Parathyroid adenoma (tissue), 2 donors: ENCODE measurements around the gene SUCLA2.

ENCODE experiments used
- H2AFZ ChIP-seq: fragments of 300-600 bp; sonication (generic); one replicate; pipeline ENCODE4 v1.7.0; 2017; ENCODE audit warnings: antibody characterized with exemption, mild to moderate bottlenecking
- H3K27ac ChIP-seq: fragments of 300-600 bp; sonication (generic); one replicate; pipeline ENCODE4 v1.7.0; 2017
- H3K27me3 ChIP-seq: fragments of 300-600 bp; sonication (generic); one replicate; pipeline ENCODE4 v1.7.0; 2017; ENCODE audit warnings: low read length; ENCODE audit not compliant: control insufficient read depth, insufficient read depth
- H3K36me3 ChIP-seq: fragments of 300-600 bp; sonication (generic); one replicate; pipeline ENCODE4 v1.7.0; 2017; ENCODE audit warnings: low read length; ENCODE audit not compliant: control insufficient read depth, insufficient read depth
- H3K4me1 ChIP-seq: fragments of 300-600 bp; sonication (generic); one replicate; pipeline ENCODE4 v1.7.0; 2017; ENCODE audit warnings: control low read depth
- H3K4me2 ChIP-seq: fragments of 300-600 bp; sonication (generic); one replicate; pipeline ENCODE4 v1.7.0; 2017; ENCODE audit warnings: low read length
- H3K4me3 ChIP-seq: fragments of 300-600 bp; sonication (generic); one replicate; pipeline ENCODE4 v1.7.0; 2017; ENCODE audit warnings: low read depth, low read length
- H3K79me2 ChIP-seq: fragments of 300-600 bp; sonication (generic); one replicate; pipeline ENCODE4 v1.7.0; 2017; ENCODE audit warnings: control low read depth
- H3K9ac ChIP-seq: fragments of 300-600 bp; sonication (generic); one replicate; pipeline ENCODE4 v1.7.0; 2017; ENCODE audit warnings: mild to moderate bottlenecking
- H3K9me3 ChIP-seq: fragments of 300-600 bp; sonication (generic); one replicate; pipeline ENCODE4 v1.7.0; 2017; ENCODE audit warnings: low read length; ENCODE audit not compliant: control insufficient read depth
- CTCF ChIP-seq: fragments of 300-600 bp; sonication (generic); IDR thresholded peaks from one replicate; pipeline ENCODE4 v1.7.0; 2017; ENCODE audit warnings: antibody characterized with exemption, mild to moderate bottlenecking
- donor health status: primary hyperparathyroidism.

SUCLA2 gene

GRCh38 chr13:48040896-48041295, 39.8 kb upstream of the SUCLA2 start:
- no peak for TF ChIP-seq CTCF
- Histone ChIP-seq H3K36me3 (no peaks in the 10 kb centered on the region), H2AFZ (no peak overlapping the region), H3K9me3 (no peaks in the 10 kb centered on the region), H3K27me3 (no peaks in the 10 kb centered on the region), H3K4me2 (no peak overlapping the region), H3K4me3 (no peak overlapping the region), H3K9ac (no peak overlapping the region), H3K79me2 (no peaks in the 10 kb centered on the region), H3K4me1 (no peaks in the 10 kb centered on the region), H3K27ac (no peak overlapping the region)

GRCh38 chr13:48040049-48040448, 39.0 kb upstream of the SUCLA2 start:
- TF ChIP-seq CTCF, result no peak
- Histone ChIP-seq H3K9ac (no peak overlapping the region), H3K4me2 (no peak overlapping the region), H3K4me3 (no peak overlapping the region), H3K4me1 (no peaks in the 10 kb centered on the region), H3K79me2 (no peaks in the 10 kb centered on the region), H3K27me3 (no peaks in the 10 kb centered on the region), H3K9me3 (no peaks in the 10 kb centered on the region), H3K36me3 (no peaks in the 10 kb centered on the region), H2AFZ (no peak overlapping the region), H3K27ac (no peak overlapping the region)

GRCh38 chr13:48038761-48039160, 37.7 kb upstream of the SUCLA2 start:
- H3K9me3 ChIP-seq, result no peaks in the 10 kb centered on the region
- H3K4me1 ChIP-seq, result no peaks in the 10 kb centered on the region
- H3K36me3 ChIP-seq, result no peaks in the 10 kb centered on the region
- no peaks in the 10 kb centered on the region for H3K27me3 ChIP-seq
- no peak overlapping the region for H3K9ac ChIP-seq
- no peak overlapping the region for H3K4me2 ChIP-seq
- H3K4me3 ChIP-seq, result peak overlapping the region; percentile 72
- peak overlapping the region; percentile 92 for H2AFZ ChIP-seq
- peak overlapping the region; percentile 93 for H3K27ac ChIP-seq
- no peaks in the 10 kb centered on the region for H3K79me2 ChIP-seq
- no peak for TF ChIP-seq CTCF

- peak within 1 kb of the TSS; percentile 93 for H3K27ac ChIP-seq
Observed at GRCh38 chr13:48037346-48038173, 36.5 kb upstream of the SUCLA2 start, which contains the start of gene NUDT15. NUDT15 (plus strand) TSS chr13:48037726; CDS start chr13:48037747, 21 bp downstream.

More at GRCh38 chr13:48037346-48038173, 36.5 kb upstream of the SUCLA2 start, which contains the start of gene NUDT15:
- Histone ChIP-seq H3K9ac (peak within 1 kb of the TSS; percentile 28), H3K9me3 (no peaks in the 10 kb centered on the region), H3K4me2 (peak within 1 kb of the TSS; percentile 71), H3K79me2 (no peaks in the 10 kb centered on the region), H3K27me3 (no peaks in the 10 kb centered on the region), H2AFZ (peak within 1 kb of the TSS; percentile 92), H3K36me3 (no peaks in the 10 kb centered on the region), H3K4me1 (no peaks in the 10 kb centered on the region), H3K4me3 (peak within 1 kb of the TSS; percentile 72)
- peak; percentile 89 for TF ChIP-seq CTCF
